Measurements from ENCODE around the gene UCP2. TPM values are rescaled to one million over a fixed set of nuclear protein-coding genes. Genes with fewer than 3 reads are reported as not detected.

UCP2 gene
- total and polyA plus RNA-seq, 7 experiments from 2014 or later, result 365 to 1,411 (median 913) TPM

GRCh38 chr11:73929388-73929787 is 53.3 kb downstream of the UCP2 start:
- Histone ChIP-seq H3K27ac (ENCODE audit: low read depth, low read length) (no peak overlapping the region), H3K4me3 (ENCODE audit: low read length) (no peak overlapping the region), H3K9me3 (ENCODE audit: control insufficient read depth in 2 of 3, low read length in 3 of 3) (no peaks in the 10 kb centered on the region), H3K27me3 (ENCODE audit: control insufficient read depth in 2 of 2, insufficient read depth in 2 of 2, low read length in 2 of 2) (no peaks in the 10 kb centered on the region), H3K4me1 (ENCODE audit: control insufficient read depth in 2 of 2, insufficient read depth in 2 of 2, low read length in 2 of 2) (no peaks in the 10 kb centered on the region), H3K36me3 (ENCODE audit: control insufficient read depth in 2 of 3, insufficient read depth in 3 of 3, low read length in 3 of 3) (peaks cover 0 to 34% (median 8%) of the 10 kb centered on the region in 3 experiments)
- intact Hi-C loops (cut with micrococcal nuclease), result no loop called here
- Mint-ChIP-seq H3K9me3 (no peaks in the 10 kb centered on the region), H3K36me3 (peaks cover 9 to 51% (median 25%) of the 10 kb centered on the region in 5 donors), H3K27me3 (no peaks in the 10 kb centered on the region), H3K4me1 (no peaks in the 10 kb centered on the region), H3K4me3 (no peak overlapping the region), H3K27ac (no peak overlapping the region)
- ChIA-PET POLR2A (no interaction called here), CTCF (no interaction called here)
- ATAC-seq (no peak), DNase-seq (no peak)

Other genes starting within 250 kb of the UCP2 start
- gene RAB6A, start 221.8 kb downstream of the UCP2 start, total RNA-seq, result 10 to 100 TPM; 54.9 to 94.5 (median 80.0) TPM
- 10 to 100 TPM; 71.6 to 93.6 TPM for gene RAB6A, start 221.8 kb downstream of the UCP2 start, polyA plus RNA-seq
- gene MRPL48, start 195.0 kb downstream of the UCP2 start, total RNA-seq, result 10 to 100 TPM; 20.3 to 50.6 (median 25.5) TPM
- 10 to 100 TPM; 68.6 to 88.7 TPM for gene MRPL48, start 195.0 kb downstream of the UCP2 start, polyA plus RNA-seq
- gene COA4, start 106.0 kb downstream of the UCP2 start, total RNA-seq, result 10 to 100 TPM; 29.1 to 75.0 (median 58.2) TPM
- 10 to 100 TPM; 56.2 to 64.8 TPM for gene COA4, start 106.0 kb downstream of the UCP2 start, polyA plus RNA-seq
- gene PAAF1, start 105.8 kb downstream of the UCP2 start, total RNA-seq, result 10 to 100 TPM; 12.4 to 22.7 (median 20.3) TPM
- 10 to 100 TPM; 19.4 to 26.2 TPM for gene PAAF1, start 105.8 kb downstream of the UCP2 start, polyA plus RNA-seq
- gene DNAJB13, start 31.8 kb downstream of the UCP2 start, total RNA-seq, result under 1 TPM in 4 of 5 experiments, not detected in 1; 0.19 to 0.73 (median 0.44) TPM
- under 1 TPM; 0.32 to 0.45 TPM for gene DNAJB13, start 31.8 kb downstream of the UCP2 start, polyA plus RNA-seq
- 10 to 100 TPM in 1 of 5 experiments, 1 to 10 TPM in 4; 3.8 to 10.5 (median 6.6) TPM for gene UCP3, start 26.2 kb upstream of the UCP2 start, total RNA-seq
- under 1 TPM; 0.41 to 0.97 TPM for gene UCP3, start 26.2 kb upstream of the UCP2 start, polyA plus RNA-seq
- 10 to 100 TPM; 33.1 to 42.5 (median 40.7) TPM for gene C2CD3, start 188.2 kb upstream of the UCP2 start, total RNA-seq
- 10 to 100 TPM in 1 of 2 donors, 1 to 10 TPM in 1; 8.0 to 12.4 TPM for gene C2CD3, start 188.2 kb upstream of the UCP2 start, polyA plus RNA-seq
- gene PPME1, start 188.4 kb upstream of the UCP2 start, total RNA-seq, result 10 to 100 TPM; 18.1 to 41.7 (median 20.2) TPM
- 10 to 100 TPM; 14.6 to 29.1 TPM for gene PPME1, start 188.4 kb upstream of the UCP2 start, polyA plus RNA-seq

Data from naive thymus-derived CD4-positive, alpha-beta T cell (primary cell).